Endothelial cell of umbilical vein (primary cell): ENCODE results near the gene ZNF526. TPM values are rescaled to one million over a fixed set of nuclear protein-coding genes. Genes with fewer than 3 reads are reported as not detected.

Source experiments
- BruUV-seq: library from RNA; stranded (reverse); fragments of 400-500 nt; replicated peaks from 2 replicates; lab custom pipeline; 2021; lab: Mats Ljungman, UMichigan
- CTCF ChIA-PET: fragments of 300-600, 350-600 bp; sonication (Branson Sonifier 250); formaldehyde crosslinking; loops from one replicate; lab custom pipeline; 2021; ENCODE audit warnings: antibody characterized with exemption, inconsistent platforms; lab: Charles Lee
- POLR2A ChIA-PET: fragments of 300-600, 350-600 bp; sonication (Branson Sonifier 250); formaldehyde crosslinking; loops from one replicate; lab custom pipeline; 2021; ENCODE audit warnings: antibody characterized with exemption, inconsistent platforms; lab: Charles Lee
- DNase-seq: peaks from one replicate; pipeline ENCODE4 v3.0.0-alpha.2; 2011; ENCODE audit warnings: low read depth, low spot score
- FAIRE-seq: peaks from 2 replicates; lab custom pipeline; 2011; peaks lifted over from hg19 to GRCh38; lab: Jason Lieb, UNC
- H2AFZ ChIP-seq: 2 replicates; pipeline ENCODE4 v1.6.0; 2012; ENCODE audit warnings: low read depth, low read length, control low read depth, inconsistent platforms
- H3K27ac ChIP-seq: 2 replicates; pipeline ENCODE4 v1.5.1; 2011; ENCODE audit warnings: low read depth, mild to moderate bottlenecking, control low read depth, low read length, moderate library complexity; ENCODE audit not compliant: insufficient read depth
- H3K27me3 ChIP-seq, 2 experiments: 2 replicates each; pipeline versions ENCODE4 v1.6.0 to v1.6.1; 2011; ENCODE audit warnings: low read length in 2 of 2, mixed read lengths in 1 of 2; ENCODE audit not compliant: control insufficient read depth in 2 of 2, insufficient read depth in 2 of 2
- H3K36me3 ChIP-seq, 2 experiments: 2 replicates in 1 of 2; 3 replicates in 1 of 2; pipeline ENCODE4 v1.5.1; 2011; ENCODE audit warnings: low read length in 2 of 2, mild to moderate bottlenecking in 1 of 2, moderate library complexity in 1 of 2; ENCODE audit not compliant: control insufficient read depth in 2 of 2, insufficient read depth in 2 of 2; ENCODE audit errors: extremely low read depth in 1 of 2
- H3K4me1 ChIP-seq: 3 replicates; pipeline ENCODE4 v1.5.1; 2011; ENCODE audit warnings: mild to moderate bottlenecking, low read length; ENCODE audit not compliant: control insufficient read depth, insufficient read depth; ENCODE audit errors: extremely low read depth
- H3K4me2 ChIP-seq: 2 replicates; pipeline ENCODE4 v1.6.1; 2011; ENCODE audit warnings: low read length, control low read depth, mixed read lengths; ENCODE audit not compliant: insufficient read depth
- H3K4me3 ChIP-seq, 3 experiments: fragments of 200-600 bp in 1 of 3; sonication (generic), shearing (Covaris generic) in 1 of 3; replicated peaks in 1 of 3; 2 replicates each; pipeline ENCODE4 v1.5.1; 2011 to 2016; ENCODE audit warnings: control low read depth in 3 of 3, low read length in 3 of 3, mild to moderate bottlenecking in 2 of 3, inconsistent platforms in 1 of 3, low read depth in 1 of 3, moderate library complexity in 1 of 3; ENCODE audit not compliant: insufficient read depth in 1 of 3
- H3K79me2 ChIP-seq: 2 replicates; pipeline ENCODE4 v1.6.0; 2012; ENCODE audit warnings: low read length, inconsistent platforms; ENCODE audit not compliant: control insufficient read depth, insufficient read depth
- H3K9ac ChIP-seq: replicated peaks from 2 replicates; pipeline ENCODE3; 2011; ENCODE audit warnings: low read length, control low read depth; ENCODE audit not compliant: insufficient read depth; ENCODE audit errors: extremely low read depth
- H3K9me1 ChIP-seq: replicated peaks from 3 replicates; pipeline ENCODE4 v1.6.0; 2011; ENCODE audit warnings: mild to moderate bottlenecking, low read length; ENCODE audit not compliant: control insufficient read depth, insufficient read depth; ENCODE audit errors: extremely low read depth
- H3K9me3 ChIP-seq: replicated peaks from 2 replicates; pipeline ENCODE4 v1.5.1; 2012; ENCODE audit warnings: low read length, inconsistent platforms; ENCODE audit not compliant: control insufficient read depth, insufficient read depth
- H4K20me1 ChIP-seq: replicated peaks from 2 replicates; pipeline ENCODE3; 2011; ENCODE audit warnings: mild to moderate bottlenecking, low read length; ENCODE audit not compliant: control insufficient read depth, insufficient read depth; ENCODE audit errors: extremely low read depth
- CTCF ChIP-seq, 2 donors: IDR thresholded peaks; 1 replicate in 1 of 2; 2 replicates in 1 of 2; pipeline ENCODE4 v1.5.1; 2011; ENCODE audit warnings: low read length in 2 of 2, mild to moderate bottlenecking in 2 of 2, moderate library complexity in 2 of 2, control low read depth in 1 of 2, inconsistent platforms in 1 of 2, low read depth in 1 of 2; ENCODE audit not compliant: insufficient read depth in 1 of 2; ENCODE audit errors: extremely low read depth in 1 of 2
- EZH2 ChIP-seq: IDR thresholded peaks from 2 replicates; pipeline ENCODE4 v1.6.1; 2012; ENCODE audit warnings: borderline replicate concordance, low read depth, mild to moderate bottlenecking, moderate library complexity, low read length, inconsistent platforms; ENCODE audit not compliant: severe bottlenecking
- FOS ChIP-seq: IDR thresholded peaks from 2 replicates; pipeline ENCODE4 v1.6.1; 2011; ENCODE audit warnings: mild to moderate bottlenecking, low read length, moderate library complexity, borderline replicate concordance; ENCODE audit not compliant: insufficient read depth
- GATA2 ChIP-seq: IDR thresholded peaks from 2 replicates; pipeline ENCODE4 v1.7.0; 2011; ENCODE audit warnings: low read depth, mild to moderate bottlenecking, moderate library complexity, mixed read lengths, low read length; ENCODE audit not compliant: insufficient read length, insufficient read depth
- JUN ChIP-seq: IDR thresholded peaks from 2 replicates; pipeline ENCODE4 v1.6.1; 2011; ENCODE audit warnings: borderline replicate concordance, low read depth; ENCODE audit not compliant: insufficient read length, insufficient read depth
- MYC ChIP-seq: IDR thresholded peaks from one replicate; pipeline ENCODE4 v1.6.1; 2011; ENCODE audit warnings: mild to moderate bottlenecking, low read depth, low read length
- POLR2A ChIP-seq: IDR thresholded peaks from 2 replicates; pipeline ENCODE4 v1.6.1; 2012; ENCODE audit warnings: low read depth, mild to moderate bottlenecking, control low read depth, low read length
- POLR2AphosphoS5 ChIP-seq: IDR thresholded peaks from 2 replicates; pipeline ENCODE4 v1.6.1; 2012; ENCODE audit warnings: low read depth, mild to moderate bottlenecking, control low read depth, low read length, moderate library complexity; ENCODE audit not compliant: insufficient read depth
- dilution Hi-C: fragments of 300-500 bp; cut with MboI; formaldehyde crosslinking; loops from one replicate; pipeline ENCODE4 v1.15.0; 2019; ENCODE audit warnings: low sequenced_read_pairs; ENCODE audit not compliant: extremely low pct_ligation_motif_present
- intact Hi-C: fragments of 100-400 bp; cut with micrococcal nuclease; formaldehyde crosslinking; loops from one replicate; pipeline ENCODE4 v1.10.0; 2022
- polyA plus RNA-seq, 4 experiments: library from polyadenylated mRNA; depleted of rRNA in 3 of 4; stranded (reverse) in 3 of 4; unstranded in 1 of 4; fragments of >200 nt; gene quantifications; 2 replicates each; pipeline versions ENCODE4 v1.2.1 to v1.2.3, GENCODE V29; 2011 to 2012; ENCODE audit warnings: missing spikeins in 1 of 4
- total RNA-seq: library from RNA; stranded (reverse); gene quantifications from 2 replicates; pipeline ENCODE4 v1.2.3, GENCODE V29; 2021
- TF ChIP-seq, protein P1 (sequence below): IDR thresholded peaks from 2 replicates; pipeline ENCODE4 v1.6.1; 2011; ENCODE audit not compliant: insufficient read depth, insufficient read length

The ZNF526 gene
- total and polyA plus RNA-seq, 2 donors (not counting 3 experiments of a cell fraction or from before 2014, with no cell fraction given): 6.5 to 13.3 TPM

GRCh38 chr19:42185277-42185676 lies 34.8 kb upstream of the ZNF526 start:
- dilution Hi-C loops (no loop called here), intact Hi-C loops (loop anchor here (2.0 kb wide), 1 partner anchor 44 kb away; no protein-coding TSS in a partner anchor)
- Histone ChIP-seq H3K9ac (no peak overlapping the region), H3K36me3 (no peaks in the 10 kb centered on the region), H3K9me1 (no peaks in the 10 kb centered on the region), H3K4me2 (no peak overlapping the region), H4K20me1 (no peaks in the 10 kb centered on the region), H3K27me3 (peaks cover 10 to 21% of the 10 kb centered on the region in 2 experiments), H3K9me3 (no peaks in the 10 kb centered on the region), H2AFZ (no peak overlapping the region), H3K27ac (no peak overlapping the region), H3K4me1 (no peaks in the 10 kb centered on the region), H3K79me2 (no peaks in the 10 kb centered on the region), H3K4me3 (no peak overlapping the region)
- no TSS peak for BruUV-seq
- ChIA-PET POLR2A (no interaction called here), CTCF (interaction anchor here (0.8 to 8.0 kb wide), 7 partner anchors 9 to 217 kb away, joined by 3 to 69 read pairs (median 6); partner anchors contain the start of gene POU2F2)
- FAIRE-seq (no peak), DNase-seq (no peak)
- no peak for TF ChIP-seq GATA2
- no peak for TF ChIP-seq JUN
- no peak for TF ChIP-seq POLR2AphosphoS5
- no peak for TF ChIP-seq POLR2A
- TF ChIP-seq EZH2: no peak
- no peak for TF ChIP-seq CTCF (IDR thresholded peaks at IDR 0.05; ENCODE audit: extremely low read depth in 1 of 2, insufficient read depth in 1 of 2, low read depth in 1 of 2, low read length in 2 of 2)

- Histone ChIP-seq H3K9me1 (no peaks in the 10 kb centered on the region), H3K4me1 (no peaks in the 10 kb centered on the region), H2AFZ (no peak overlapping the region), H4K20me1 (no peaks in the 10 kb centered on the region), H3K79me2 (no peaks in the 10 kb centered on the region), H3K4me3 (no peak overlapping the region), H3K4me2 (no peak overlapping the region), H3K36me3 (no peaks in the 10 kb centered on the region), H3K27me3 (peaks cover 2 to 9% of the 10 kb centered on the region in 2 experiments), H3K9me3 (no peaks in the 10 kb centered on the region), H3K9ac (no peak overlapping the region), H3K27ac (no peak overlapping the region)
- CTCF ChIA-PET: no interaction called here
- no TSS peak for BruUV-seq
- intact Hi-C loops (no loop called here), dilution Hi-C loops (no loop called here)
- FAIRE-seq (no peak), DNase-seq (no peak)
- no peak for TF ChIP-seq GATA2
- TF ChIP-seq EZH2: no peak
- TF ChIP-seq CTCF (IDR thresholded peaks at IDR 0.05; ENCODE audit: extremely low read depth in 1 of 2, insufficient read depth in 1 of 2, low read depth in 1 of 2, low read length in 2 of 2): no peak
- TF ChIP-seq POLR2A: no peak
- TF ChIP-seq POLR2AphosphoS5: no peak
- TF ChIP-seq, protein P1, sequence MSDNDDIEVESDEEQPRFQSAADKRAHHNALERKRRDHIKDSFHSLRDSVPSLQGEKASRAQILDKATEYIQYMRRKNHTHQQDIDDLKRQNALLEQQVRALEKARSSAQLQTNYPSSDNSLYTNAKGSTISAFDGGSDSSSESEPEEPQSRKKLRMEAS: no peak
- TF ChIP-seq MYC: no peak
- TF ChIP-seq JUN: no peak
- no peak for TF ChIP-seq FOS
- POLR2A ChIA-PET: no interaction called here
These were observed 31.4 kb upstream of the ZNF526 start for GRCh38 chr19:42188665-42189064.
